AG04450 (cell line): Measurements from ENCODE around the gene AHRR. TPM values are rescaled to one million over a fixed set of nuclear protein-coding genes. Genes with fewer than 3 reads are reported as not detected.

Experiments used
- CTCF ChIA-PET: fragments of 300-600, 350-600 bp; formaldehyde crosslinking; extraction: SDS; loops from one replicate; lab custom pipeline; 2022; ENCODE audit warnings: antibody characterized with exemption, inconsistent platforms; lab: Charles Lee
- POLR2A ChIA-PET: fragments of 350-600 bp; formaldehyde crosslinking; extraction: SDS; loops from one replicate; lab custom pipeline; 2021; ENCODE audit warnings: antibody characterized with exemption, inconsistent platforms; lab: Yijun Ruan, JAX
- DNase-seq: peaks from one replicate; pipeline ENCODE4 v3.0.0-alpha.2; 2011; ENCODE audit warnings: low read depth, low spot score
- H3K27ac ChIP-seq: one replicate; pipeline ENCODE4 v1.5.1; 2012; ENCODE audit warnings: low read depth, low read length, control low read depth
- H3K27me3 ChIP-seq: one replicate; pipeline ENCODE4 v1.6.0; 2012; ENCODE audit warnings: low read length; ENCODE audit not compliant: control insufficient read depth, insufficient read depth
- H3K4me3 ChIP-seq: 2 replicates; pipeline ENCODE4 v1.5.1; 2011; ENCODE audit warnings: mild to moderate bottlenecking, low read depth, low read length, control low read depth
- H3K9me3 ChIP-seq: 2 replicates; pipeline ENCODE4 v1.5.1; 2012; ENCODE audit warnings: low read length; ENCODE audit not compliant: control insufficient read depth, insufficient read depth
- CTCF ChIP-seq: IDR thresholded peaks from 2 replicates; pipeline ENCODE4 v1.5.1; 2011; ENCODE audit warnings: low read depth, low read length, control low read depth, inconsistent platforms
- polyA plus RNA-seq: library from polyadenylated mRNA; depleted of rRNA; stranded (reverse); fragments of >200 nt; gene quantifications from 2 replicates; pipeline ENCODE4 v1.2.3, GENCODE V29; 2011

Gene AHRR
- polyA plus RNA-seq, 1 experiment: 22.3 TPM

- CTCF ChIA-PET: interaction anchor here (0.6 kb wide), 1 partner anchor 1064 kb away, joined by 8 read pairs; no protein-coding TSS in a partner anchor
- Histone ChIP-seq H3K27ac (no peak overlapping the region), H3K27me3 (no peaks in the 10 kb centered on the region), H3K4me3 (no peak overlapping the region), H3K9me3 (peaks cover 7% of the 10 kb centered on the region)
- DNase-seq: no peak
- POLR2A ChIA-PET: no interaction called here
- no peak for TF ChIP-seq CTCF
These were observed 94.6 kb downstream of the AHRR start for GRCh38 chr5:415928-416635.

- H3K4me3 ChIP-seq: no peak overlapping the region
- no peak for DNase-seq
- CTCF ChIA-PET: interaction anchor here (0.6 kb wide), 1 partner anchor 1063 kb away, joined by 8 read pairs; no protein-coding TSS in a partner anchor
These were observed 95.1 kb downstream of the AHRR start for GRCh38 chr5:416636-416960.

GRCh38 chr5:417301-418161 lies 96.0 kb downstream of the AHRR start:
- no peak overlapping the region for H3K27ac ChIP-seq
- POLR2A ChIA-PET: interaction anchor here (1.1 kb wide), 1 partner anchor 11 kb away, joined by 3 read pairs; no protein-coding TSS in a partner anchor
- TF ChIP-seq CTCF: no peak

More at GRCh38 chr5:416636-416960, 95.1 kb downstream of the AHRR start:
- H3K9me3 ChIP-seq: peaks cover 11% of the 10 kb centered on the region
- no peak for TF ChIP-seq CTCF
- POLR2A ChIA-PET: no interaction called here
- H3K27me3 ChIP-seq: no peaks in the 10 kb centered on the region
- H3K27ac ChIP-seq: no peak overlapping the region

GRCh38 chr5:418162-419121 lies 96.9 kb downstream of the AHRR start:
- POLR2A ChIA-PET: interaction anchor here (1.0 to 1.1 kb wide), 2 partner anchors 11 to 19 kb away, joined by 3 read pairs; no protein-coding TSS in a partner anchor
- CTCF ChIA-PET: interaction anchor here (0.8 to 2.3 kb wide), 3 partner anchors 12 to 102 kb away, joined by 3 to 8 read pairs (median 4); no protein-coding TSS in a partner anchor
- DNase-seq: no peak
- TF ChIP-seq CTCF: no peak
- H3K4me3 ChIP-seq: no peak overlapping the region
- H3K9me3 ChIP-seq: peaks cover 11% of the 10 kb centered on the region
- peak overlapping the region; percentile 31 for H3K27ac ChIP-seq
- no peaks in the 10 kb centered on the region for H3K27me3 ChIP-seq

More at GRCh38 chr5:417301-418161, 96.0 kb downstream of the AHRR start:
- Histone ChIP-seq H3K4me3 (no peak overlapping the region), H3K9me3 (peaks cover 11% of the 10 kb centered on the region), H3K27me3 (no peaks in the 10 kb centered on the region)
- DNase-seq: no peak
- CTCF ChIA-PET: interaction anchor here (0.7 to 2.3 kb wide), 4 partner anchors 13 to 1957 kb away, joined by 3 to 8 read pairs (median 4); no protein-coding TSS in a partner anchor
